HepG2 (cell line): ENCODE measurements around the gene RGS14. TPM values are rescaled to one million over a fixed set of nuclear protein-coding genes. Genes with fewer than 3 reads are reported as not detected.
A peak's percentile ranks its signal among the peaks of the same experiment; 100 is the strongest.

Source experiments
- ATRX ChIP-seq: sonication (generic); formaldehyde crosslinking; IDR thresholded peaks from 2 replicates; pipeline ENCODE4 v1.4.0; 2020; ENCODE audit warnings: missing genetic modification reagents, borderline replicate concordance
- CBX2 ChIP-seq, 2 experiments: fragments of 200-600 bp in 1 of 2; sonication (generic); formaldehyde crosslinking in 1 of 2; IDR thresholded peaks; 2 replicates each; pipeline versions ENCODE4 v1.7.0 to v1.8.1; 2018 to 2022; ENCODE audit warnings: low read depth in 2 of 2, low read length in 1 of 2, mild to moderate bottlenecking in 1 of 2, missing genetic modification reagents in 1 of 2
- CCDC6 ChIP-seq: sonication (generic); formaldehyde crosslinking; IDR thresholded peaks from 2 replicates; pipeline ENCODE4 v1.8.1; 2022; ENCODE audit warnings: mild to moderate bottlenecking, missing genetic modification reagents, moderate library complexity
- JDP2 ChIP-seq: sonication (generic); formaldehyde crosslinking; IDR thresholded peaks from 2 replicates; pipeline ENCODE4 v1.8.1; 2022; ENCODE audit warnings: missing genetic modification reagents, borderline replicate concordance
- POLR2AphosphoS2 ChIP-seq: IDR thresholded peaks from 2 replicates; pipeline ENCODE4 v1.6.1; 2011; ENCODE audit warnings: low read depth, low read length, improper control_type of control experiment
- PPARG ChIP-seq: conservative IDR thresholded peaks from 2 replicates; pipeline ENCODE4 v1.6.1; 2016; ENCODE audit warnings: missing biosample characterization, missing genetic modification reagents
- ZKSCAN1 ChIP-seq: fragments of 150-350 bp; IDR thresholded peaks from 2 replicates; pipeline ENCODE4 v1.6.1; 2014; ENCODE audit warnings: low read length
- ZNF20 ChIP-seq: sonication (generic); formaldehyde crosslinking; IDR thresholded peaks from 2 replicates; pipeline ENCODE4 v1.4.0; 2020; ENCODE audit warnings: mild to moderate bottlenecking, moderate library complexity, missing genetic modification reagents
- ZNF292 ChIP-seq: sonication (generic); formaldehyde crosslinking; IDR thresholded peaks from 2 replicates; pipeline ENCODE4 v1.8.1; 2022; ENCODE audit warnings: mild to moderate bottlenecking, low read depth, missing genetic modification reagents, borderline replicate concordance
- ZNF546 ChIP-seq: sonication (generic); formaldehyde crosslinking; conservative IDR thresholded peaks from 2 replicates; pipeline ENCODE4 v1.8.1; 2023; ENCODE audit warnings: mild to moderate bottlenecking, missing genetic modification reagents
- ZNF549 ChIP-seq: sonication (generic); formaldehyde crosslinking; IDR thresholded peaks from 2 replicates; pipeline ENCODE4 v1.5.0; 2020; ENCODE audit warnings: missing genetic modification reagents
- ZNF563 ChIP-seq: sonication (generic); formaldehyde crosslinking; IDR thresholded peaks from 2 replicates; pipeline ENCODE4 v1.8.0; 2022; ENCODE audit warnings: mild to moderate bottlenecking, moderate library complexity, missing genetic modification reagents
- ZNF703 ChIP-seq: sonication (generic); formaldehyde crosslinking; IDR thresholded peaks from 2 replicates; pipeline ENCODE4 v1.5.1; 2020; ENCODE audit warnings: missing genetic modification reagents, mild to moderate bottlenecking, moderate library complexity, borderline replicate concordance
- ZNF713 ChIP-seq: sonication (generic); formaldehyde crosslinking; IDR thresholded peaks from 2 replicates; pipeline ENCODE4 v1.4.0; 2020; ENCODE audit warnings: mild to moderate bottlenecking, missing genetic modification reagents
- polyA plus RNA-seq, 8 experiments: library from polyadenylated mRNA; depleted of rRNA in 3 of 8; stranded (reverse) in 7 of 8; unstranded in 1 of 8; fragments of >200 nt; fragmentation: Illumina TruSeq in 4 of 8; extraction: Trizol in 4 of 8; gene quantifications; 2 replicates each; pipeline versions ENCODE4 v1.2.1 to v1.2.3, GENCODE V29; 2011 to 2016; ENCODE audit warnings: low read depth in 4 of 8, missing spikeins in 1 of 8, mixed read lengths in 1 of 8; ENCODE audit not compliant: insufficient read depth in 1 of 8
- total RNA-seq, 5 experiments: library from RNA; depleted of rRNA; stranded (reverse); fragments of >200 nt; fragmentation: Illumina TruSeq; extraction: Trizol; gene quantifications; 2 replicates each; pipeline ENCODE4 v1.2.3, GENCODE V29; 2016; ENCODE audit warnings: low read depth in 1 of 5
- TF ChIP-seq, protein P1 (sequence below): sonication (generic); formaldehyde crosslinking; IDR thresholded peaks from 2 replicates; pipeline ENCODE4 v1.5.1; 2020; ENCODE audit warnings: mild to moderate bottlenecking, missing genetic modification reagents
- TF ChIP-seq, protein P2 (sequence below): sonication (generic); formaldehyde crosslinking; IDR thresholded peaks from 2 replicates; pipeline ENCODE4 v1.5.0; 2020; ENCODE audit warnings: missing genetic modification reagents
- TF ChIP-seq, protein P3 (sequence below): IDR thresholded peaks from 2 replicates; pipeline ENCODE4 v1.6.1; 2016; ENCODE audit warnings: low read depth, borderline replicate concordance
- TF ChIP-seq, protein P4 (sequence below): IDR thresholded peaks from 2 replicates; pipeline ENCODE4 v1.6.1; 2016; ENCODE audit warnings: mild to moderate bottlenecking
- TF ChIP-seq, protein P5 (sequence below): sonication (generic); formaldehyde crosslinking; IDR thresholded peaks from 2 replicates; pipeline ENCODE4 v1.5.0; 2020; ENCODE audit warnings: mild to moderate bottlenecking, missing genetic modification reagents
- TF ChIP-seq, protein P6 (sequence below): sonication (generic); formaldehyde crosslinking; conservative IDR thresholded peaks from 2 replicates; pipeline ENCODE4 v1.8.1; 2023; ENCODE audit warnings: missing genetic modification reagents

The RGS14 gene
- total and polyA plus RNA-seq, 2 of the 13 experiments (the other 11 are each of a cell fraction or from before 2014, with no cell fraction given): 11.1 to 17.2 TPM

DNA sequence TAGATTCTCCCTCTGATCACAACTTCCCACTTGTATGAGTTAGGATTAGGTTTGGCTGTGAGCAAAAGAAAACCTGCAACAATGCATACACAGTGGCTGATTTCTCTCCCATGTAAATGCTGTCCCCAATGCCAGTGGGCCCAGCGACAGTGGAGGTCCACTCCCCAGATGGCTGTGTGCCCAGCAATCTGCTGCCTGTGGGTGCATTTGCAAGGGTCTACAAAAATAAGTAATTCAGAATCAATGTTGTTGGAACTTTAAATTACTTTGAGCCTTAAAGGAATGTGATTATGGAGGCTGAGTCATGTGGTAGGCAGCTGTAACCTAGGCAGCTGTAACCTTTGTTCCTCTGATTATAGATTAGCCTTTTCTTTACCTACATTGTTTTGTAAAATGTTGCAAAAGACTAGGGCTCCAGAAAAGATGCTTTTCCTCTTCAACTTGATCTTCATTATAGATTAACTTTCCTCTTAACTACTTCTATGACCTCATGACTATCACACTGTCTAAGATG lies 31.8 kb upstream of the RGS14 start (continued):
- no peak for TF ChIP-seq ZNF703 (CRISPR knock-in tag)
- no peak for TF ChIP-seq ZNF563
- TF ChIP-seq ZNF546 (CRISPR knock-in tag): no peak
- no peak for TF ChIP-seq JDP2 (CRISPR knock-in tag)
- TF ChIP-seq, protein P1, sequence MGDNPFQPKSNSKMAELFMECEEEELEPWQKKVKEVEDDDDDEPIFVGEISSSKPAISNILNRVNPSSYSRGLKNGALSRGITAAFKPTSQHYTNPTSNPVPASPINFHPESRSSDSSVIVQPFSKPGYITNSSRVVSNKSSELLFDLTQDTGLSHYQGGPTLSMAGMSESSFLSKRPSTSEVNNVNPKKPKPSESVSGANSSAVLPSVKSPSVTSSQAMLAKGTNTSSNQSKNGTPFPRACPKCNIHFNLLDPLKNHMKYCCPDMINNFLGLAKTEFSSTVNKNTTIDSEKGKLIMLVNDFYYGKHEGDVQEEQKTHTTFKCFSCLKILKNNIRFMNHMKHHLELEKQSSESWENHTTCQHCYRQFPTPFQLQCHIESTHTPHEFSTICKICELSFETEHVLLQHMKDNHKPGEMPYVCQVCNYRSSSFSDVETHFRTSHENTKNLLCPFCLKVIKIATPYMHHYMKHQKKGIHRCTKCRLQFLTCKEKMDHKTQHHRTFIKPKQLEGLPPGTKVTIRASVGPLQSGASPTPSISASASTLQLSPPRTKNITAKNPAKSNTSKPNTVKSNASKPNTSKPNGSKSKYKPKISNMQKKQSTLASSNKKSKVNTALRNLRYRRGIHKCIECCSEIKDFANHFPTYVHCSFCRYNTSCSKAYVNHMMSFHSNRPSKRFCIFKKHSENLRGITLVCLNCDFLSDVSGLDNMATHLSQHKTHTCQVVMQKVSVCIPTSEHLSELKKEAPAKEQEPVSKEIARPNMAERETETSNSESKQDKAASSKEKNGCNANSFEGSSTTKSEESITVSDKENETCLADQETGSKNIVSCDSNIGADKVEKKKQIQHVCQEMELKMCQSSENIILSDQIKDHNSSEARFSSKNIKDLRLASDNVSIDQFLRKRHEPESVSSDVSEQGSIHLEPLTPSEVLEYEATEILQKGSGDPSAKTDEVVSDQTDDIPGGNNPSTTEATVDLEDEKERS: no peak
- TF ChIP-seq, protein P2, sequence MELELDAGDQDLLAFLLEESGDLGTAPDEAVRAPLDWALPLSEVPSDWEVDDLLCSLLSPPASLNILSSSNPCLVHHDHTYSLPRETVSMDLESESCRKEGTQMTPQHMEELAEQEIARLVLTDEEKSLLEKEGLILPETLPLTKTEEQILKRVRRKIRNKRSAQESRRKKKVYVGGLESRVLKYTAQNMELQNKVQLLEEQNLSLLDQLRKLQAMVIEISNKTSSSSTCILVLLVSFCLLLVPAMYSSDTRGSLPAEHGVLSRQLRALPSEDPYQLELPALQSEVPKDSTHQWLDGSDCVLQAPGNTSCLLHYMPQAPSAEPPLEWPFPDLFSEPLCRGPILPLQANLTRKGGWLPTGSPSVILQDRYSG (CRISPR knock-in tag): no peak
- TF ChIP-seq CBX2 (IDR thresholded peaks at IDR 0.05; ENCODE audit: low read depth, low read length): no peak
- no peak for TF ChIP-seq CBX2 (CRISPR knock-in tag; IDR thresholded peaks at IDR 0.05; ENCODE audit: low read depth)
- no peak for TF ChIP-seq POLR2AphosphoS2
- TF ChIP-seq ZNF549: no peak
- TF ChIP-seq, protein P3, sequence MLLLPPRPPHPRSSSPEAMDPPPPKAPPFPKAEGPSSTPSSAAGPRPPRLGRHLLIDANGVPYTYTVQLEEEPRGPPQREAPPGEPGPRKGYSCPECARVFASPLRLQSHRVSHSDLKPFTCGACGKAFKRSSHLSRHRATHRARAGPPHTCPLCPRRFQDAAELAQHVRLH (CRISPR knock-in tag): no peak
- no peak for TF ChIP-seq CCDC6 (CRISPR knock-in tag)
- TF ChIP-seq, protein P4, sequence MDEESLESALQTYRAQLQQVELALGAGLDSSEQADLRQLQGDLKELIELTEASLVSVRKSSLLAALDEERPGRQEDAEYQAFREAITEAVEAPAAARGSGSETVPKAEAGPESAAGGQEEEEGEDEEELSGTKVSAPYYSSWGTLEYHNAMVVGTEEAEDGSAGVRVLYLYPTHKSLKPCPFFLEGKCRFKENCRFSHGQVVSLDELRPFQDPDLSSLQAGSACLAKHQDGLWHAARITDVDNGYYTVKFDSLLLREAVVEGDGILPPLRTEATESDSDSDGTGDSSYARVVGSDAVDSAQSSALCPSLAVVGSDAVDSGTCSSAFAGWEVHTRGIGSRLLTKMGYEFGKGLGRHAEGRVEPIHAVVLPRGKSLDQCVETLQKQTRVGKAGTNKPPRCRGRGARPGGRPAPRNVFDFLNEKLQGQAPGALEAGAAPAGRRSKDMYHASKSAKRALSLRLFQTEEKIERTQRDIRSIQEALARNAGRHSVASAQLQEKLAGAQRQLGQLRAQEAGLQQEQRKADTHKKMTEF (CRISPR knock-in tag): 0 out of 2 replicates have a peak, but pooled peaks have one; percentile 33
- TF ChIP-seq ZKSCAN1: no peak
- no peak for TF ChIP-seq ZNF20
- TF ChIP-seq ZNF713: no peak
- TF ChIP-seq, protein P5, sequence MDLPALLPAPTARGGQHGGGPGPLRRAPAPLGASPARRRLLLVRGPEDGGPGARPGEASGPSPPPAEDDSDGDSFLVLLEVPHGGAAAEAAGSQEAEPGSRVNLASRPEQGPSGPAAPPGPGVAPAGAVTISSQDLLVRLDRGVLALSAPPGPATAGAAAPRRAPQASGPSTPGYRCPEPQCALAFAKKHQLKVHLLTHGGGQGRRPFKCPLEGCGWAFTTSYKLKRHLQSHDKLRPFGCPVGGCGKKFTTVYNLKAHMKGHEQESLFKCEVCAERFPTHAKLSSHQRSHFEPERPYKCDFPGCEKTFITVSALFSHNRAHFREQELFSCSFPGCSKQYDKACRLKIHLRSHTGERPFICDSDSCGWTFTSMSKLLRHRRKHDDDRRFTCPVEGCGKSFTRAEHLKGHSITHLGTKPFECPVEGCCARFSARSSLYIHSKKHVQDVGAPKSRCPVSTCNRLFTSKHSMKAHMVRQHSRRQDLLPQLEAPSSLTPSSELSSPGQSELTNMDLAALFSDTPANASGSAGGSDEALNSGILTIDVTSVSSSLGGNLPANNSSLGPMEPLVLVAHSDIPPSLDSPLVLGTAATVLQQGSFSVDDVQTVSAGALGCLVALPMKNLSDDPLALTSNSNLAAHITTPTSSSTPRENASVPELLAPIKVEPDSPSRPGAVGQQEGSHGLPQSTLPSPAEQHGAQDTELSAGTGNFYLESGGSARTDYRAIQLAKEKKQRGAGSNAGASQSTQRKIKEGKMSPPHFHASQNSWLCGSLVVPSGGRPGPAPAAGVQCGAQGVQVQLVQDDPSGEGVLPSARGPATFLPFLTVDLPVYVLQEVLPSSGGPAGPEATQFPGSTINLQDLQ (CRISPR knock-in tag): no peak
- no peak; the same call in 1 of the 2 replicates for TF ChIP-seq ZNF292 (CRISPR knock-in tag)
- TF ChIP-seq, protein P6, sequence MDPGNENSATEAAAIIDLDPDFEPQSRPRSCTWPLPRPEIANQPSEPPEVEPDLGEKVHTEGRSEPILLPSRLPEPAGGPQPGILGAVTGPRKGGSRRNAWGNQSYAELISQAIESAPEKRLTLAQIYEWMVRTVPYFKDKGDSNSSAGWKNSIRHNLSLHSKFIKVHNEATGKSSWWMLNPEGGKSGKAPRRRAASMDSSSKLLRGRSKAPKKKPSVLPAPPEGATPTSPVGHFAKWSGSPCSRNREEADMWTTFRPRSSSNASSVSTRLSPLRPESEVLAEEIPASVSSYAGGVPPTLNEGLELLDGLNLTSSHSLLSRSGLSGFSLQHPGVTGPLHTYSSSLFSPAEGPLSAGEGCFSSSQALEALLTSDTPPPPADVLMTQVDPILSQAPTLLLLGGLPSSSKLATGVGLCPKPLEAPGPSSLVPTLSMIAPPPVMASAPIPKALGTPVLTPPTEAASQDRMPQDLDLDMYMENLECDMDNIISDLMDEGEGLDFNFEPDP: no peak
- peak; percentile 34; the same call in 1 of the 2 replicates for TF ChIP-seq PPARG
- TF ChIP-seq ATRX (CRISPR knock-in tag): no peak
